HEK293 (cell line): ENCODE results near the gene ELANE.

ENCODE experiments used
- CTCF ChIA-PET: fragments of 350-600 bp; formaldehyde crosslinking; extraction: SDS; loops from one replicate; lab custom pipeline; 2021; ENCODE audit warnings: antibody characterized with exemption; lab: Yijun Ruan, JAX
- POLR2A ChIA-PET: fragments of 300-600 bp; formaldehyde crosslinking; extraction: SDS; loops from one replicate; lab custom pipeline; 2020; ENCODE audit warnings: antibody characterized with exemption, inconsistent platforms; lab: Yijun Ruan, JAX
- H3K27ac ChIP-seq: fragments of 200-500 bp; sonication (Bioruptor generic); 2 replicates; pipeline ENCODE4 v1.5.1; 2014; ENCODE audit warnings: low read depth, low read length, control low read depth, inconsistent platforms; ENCODE audit errors: extremely low read depth
- H3K36me3 ChIP-seq, 2 experiments: fragments of 200-500 bp in 1 of 2; sonication (Bioruptor generic) in 1 of 2; 1 replicate in 1 of 2; 2 replicates in 1 of 2; pipeline ENCODE4 v1.5.1; 2014 to 2017; ENCODE audit warnings: inconsistent platforms in 2 of 2, low read length in 2 of 2; ENCODE audit not compliant: control insufficient read depth in 2 of 2, insufficient read depth in 1 of 2
- H3K4me1 ChIP-seq: fragments of 200-500 bp; sonication (Bioruptor generic); 2 replicates; pipeline ENCODE4 v1.5.1; 2014; ENCODE audit warnings: mild to moderate bottlenecking, low read length, inconsistent platforms; ENCODE audit not compliant: control insufficient read depth, insufficient read depth
- H3K4me3 ChIP-seq: 2 replicates; pipeline ENCODE4 v1.5.1; 2011; ENCODE audit warnings: low read depth, mild to moderate bottlenecking, control low read depth, low read length, moderate library complexity
- H3K9me3 ChIP-seq: fragments of 200-500 bp; sonication (Bioruptor generic); 2 replicates; pipeline ENCODE4 v1.5.1; 2014; ENCODE audit warnings: low read depth, low read length, inconsistent platforms; ENCODE audit not compliant: control insufficient read depth, insufficient read depth
- ATF2 ChIP-seq: fragments of 450-650 bp; formaldehyde crosslinking; IDR thresholded peaks from 2 replicates; pipeline ENCODE4 v1.5.1; 2016; ENCODE audit warnings: missing biosample characterization, missing genetic modification characterization, low read depth
- GLIS2 ChIP-seq: fragments of 450-650 bp; formaldehyde crosslinking; IDR thresholded peaks from 2 replicates; pipeline ENCODE4 v1.5.1; 2016; ENCODE audit warnings: missing biosample characterization, missing genetic modification characterization
- MZF1 ChIP-seq: fragments of 450-650 bp; formaldehyde crosslinking; IDR thresholded peaks from 2 replicates; pipeline ENCODE4 v1.5.1; 2017; ENCODE audit warnings: missing biosample characterization, missing genetic modification characterization, borderline replicate concordance
- SP2 ChIP-seq: fragments of 450-650 bp; formaldehyde crosslinking; IDR thresholded peaks from 2 replicates; pipeline ENCODE4 v1.5.1; 2016; ENCODE audit warnings: missing biosample characterization, missing genetic modification characterization
- SP3 ChIP-seq: fragments of 450-650 bp; formaldehyde crosslinking; IDR thresholded peaks from 2 replicates; pipeline ENCODE4 v1.5.1; 2016; ENCODE audit warnings: missing biosample characterization, missing genetic modification characterization
- TCF7L2 ChIP-seq: IDR thresholded peaks from 2 replicates; pipeline ENCODE4 v1.6.1; 2011; ENCODE audit warnings: low read depth, mild to moderate bottlenecking, inconsistent platforms, low read length, moderate library complexity, borderline replicate concordance
- TRIM28 ChIP-seq: IDR thresholded peaks from 2 replicates; pipeline ENCODE4 v1.6.1; 2011; ENCODE audit warnings: low read length, control low read depth, borderline replicate concordance
- TSHZ1 ChIP-seq: fragments of 450-650 bp; formaldehyde crosslinking; IDR thresholded peaks from 2 replicates; pipeline ENCODE4 v1.5.1; 2016; ENCODE audit warnings: missing biosample characterization, missing genetic modification characterization, borderline replicate concordance
- ZBTB7A ChIP-seq: fragments of 450-650 bp; formaldehyde crosslinking; IDR thresholded peaks from 2 replicates; pipeline ENCODE4 v1.5.1; 2016; ENCODE audit warnings: low read depth, missing biosample characterization, missing genetic modification characterization
- ZNF16 ChIP-seq: fragments of 450-650 bp; formaldehyde crosslinking; IDR thresholded peaks from 2 replicates; pipeline ENCODE4 v1.5.1; 2016; ENCODE audit warnings: low read depth, missing biosample characterization, missing genetic modification characterization
- ZNF174 ChIP-seq: fragments of 450-650 bp; formaldehyde crosslinking; IDR thresholded peaks from 2 replicates; pipeline ENCODE4 v1.5.0; 2017; ENCODE audit warnings: missing biosample characterization, mild to moderate bottlenecking, missing genetic modification characterization
- ZNF280D ChIP-seq: fragments of 450-650 bp; formaldehyde crosslinking; IDR thresholded peaks from 2 replicates; pipeline ENCODE4 v1.5.1; 2016; ENCODE audit warnings: missing biosample characterization, missing genetic modification characterization
- ZNF501 ChIP-seq: fragments of 450-650 bp; formaldehyde crosslinking; IDR thresholded peaks from 2 replicates; pipeline ENCODE4 v1.5.1; 2016; ENCODE audit warnings: missing biosample characterization, missing genetic modification characterization
- ZNF510 ChIP-seq: fragments of 450-650 bp; formaldehyde crosslinking; IDR thresholded peaks from 2 replicates; pipeline ENCODE4 v1.5.1; 2018; ENCODE audit warnings: mild to moderate bottlenecking, missing genetic modification characterization, missing biosample characterization; ENCODE audit not compliant: insufficient replicate concordance
- ZNF514 ChIP-seq: fragments of 450-650 bp; formaldehyde crosslinking; IDR thresholded peaks from 2 replicates; pipeline ENCODE4 v1.5.1; 2016; ENCODE audit warnings: missing biosample characterization, missing genetic modification characterization
- ZNF549 ChIP-seq: fragments of 450-650 bp; IDR thresholded peaks from 2 replicates; pipeline ENCODE4 v1.5.1; 2018; ENCODE audit warnings: missing biosample characterization, missing genetic modification characterization, mild to moderate bottlenecking, inconsistent platforms, moderate library complexity
- ZNF664 ChIP-seq: fragments of 450-650 bp; formaldehyde crosslinking; IDR thresholded peaks from 2 replicates; pipeline ENCODE4 v1.5.1; 2016; ENCODE audit warnings: missing biosample characterization, missing genetic modification characterization

ELANE gene

GRCh38 chr19:803686-804418, 48.3 kb upstream of the ELANE start:
- peaks cover 25% of the 10 kb centered on the region for H3K4me1 ChIP-seq
- no peaks in the 10 kb centered on the region for H3K9me3 ChIP-seq
- H3K4me3 ChIP-seq = no peak overlapping the region
- ChIA-PET POLR2A (interaction anchor here (0.7 kb wide), 1 partner anchor 25 kb away, joined by 3 read pairs; no protein-coding TSS in a partner anchor), CTCF (interaction anchor here (0.6 to 1.1 kb wide), 2 partner anchors 26 to 33 kb away, joined by 3 read pairs; no protein-coding TSS in a partner anchor)
- peak overlapping the region; percentile 97 for H3K27ac ChIP-seq
- H3K36me3 ChIP-seq = peaks cover 11 to 99% of the 10 kb centered on the region in 2 experiments; a peak in 2 of 3 replicates
- no peak for TF ChIP-seq ZNF16
- TF ChIP-seq ATF2 (tag by site-specific recombination) = no peak
- no peak for TF ChIP-seq ZNF501
- TF ChIP-seq SP3 (tag by site-specific recombination) = no peak
- no peak for TF ChIP-seq TCF7L2
- no peak for TF ChIP-seq ZNF510 (tag by site-specific recombination)
- TF ChIP-seq ZNF514 (tag by site-specific recombination) = no peak
- no peak for TF ChIP-seq ZBTB7A (tag by site-specific recombination)
- no peak for TF ChIP-seq ZNF664 (tag by site-specific recombination)
- TF ChIP-seq ZNF549 (tag by site-specific recombination) = no peak
- TF ChIP-seq MZF1 (tag by site-specific recombination) = no peak
- no peak for TF ChIP-seq ZNF280D (tag by site-specific recombination)
- no peak for TF ChIP-seq TSHZ1
- no peak for TF ChIP-seq TRIM28
- TF ChIP-seq SP2 (tag by site-specific recombination) = no peak

GRCh38 chr19:804419-805165, 47.5 kb upstream of the ELANE start:
- H3K9me3 ChIP-seq = no peaks in the 10 kb centered on the region
- TF ChIP-seq ZNF174 (tag by site-specific recombination) (no peak), GLIS2 (no peak)
- TF ChIP-seq, all 188 proteins: peak for 0
- POLR2A ChIA-PET = no interaction called here
- peaks cover 18 to 98% of the 10 kb centered on the region in 2 experiments; a peak in 2 of 3 replicates for H3K36me3 ChIP-seq
- peak overlapping the region; percentile 97 for H3K27ac ChIP-seq
- CTCF ChIA-PET = interaction anchor here (1.2 kb wide), 1 partner anchor 34 kb away, joined by 6 read pairs; no protein-coding TSS in a partner anchor
- no peak overlapping the region for H3K4me3 ChIP-seq
- peaks cover 25% of the 10 kb centered on the region for H3K4me1 ChIP-seq
